Panc1 (cell line): ENCODE measurements around the gene RPS6KA4. TPM values are rescaled to one million over a fixed set of nuclear protein-coding genes. Genes with fewer than 3 reads are reported as not detected.
A peak's percentile ranks its signal among the peaks of the same experiment; 100 is the strongest.

ENCODE experiments used
- ATAC-seq: fragments of 200-7000 bp; cut with Tn5 transposase; 2 replicates; pipeline ENCODE4 v1.9.1; 2020; ENCODE audit warnings: mild to moderate bottlenecking, moderate library complexity
- BruUV-seq: library from RNA; stranded (reverse); fragments of 400-500 nt; replicated peaks from 2 replicates; lab custom pipeline; 2021; lab: Mats Ljungman, UMichigan
- CTCF ChIA-PET: fragments of 300-600 bp; sonication (Branson Sonifier 250); formaldehyde crosslinking; loops from one replicate; lab custom pipeline; 2022; ENCODE audit warnings: antibody characterized with exemption; lab: Charles Lee
- POLR2A ChIA-PET: fragments of 300-600 bp; sonication (Branson Sonifier 250); formaldehyde crosslinking; loops from one replicate; lab custom pipeline; 2022; ENCODE audit warnings: antibody characterized with exemption; lab: Charles Lee
- DNase-seq: peaks from one replicate; pipeline ENCODE4 v3.0.0-alpha.2; 2010; ENCODE audit warnings: low read depth, low spot score
- H3K27ac ChIP-seq: 2 replicates; pipeline ENCODE4 v1.5.1; 2011; ENCODE audit warnings: mild to moderate bottlenecking, low read length, inconsistent platforms
- H3K27me3 ChIP-seq: fragments of 200-500 bp; sonication (Bioruptor generic); 2 replicates; pipeline ENCODE4 v1.6.0; 2014; ENCODE audit warnings: low read length, inconsistent platforms; ENCODE audit not compliant: control insufficient read depth, insufficient read depth
- H3K36me3 ChIP-seq: fragments of 200-500 bp; sonication (Bioruptor generic); 2 replicates; pipeline ENCODE4 v1.5.1; 2014; ENCODE audit warnings: inconsistent platforms, mild to moderate bottlenecking, low read length, moderate library complexity; ENCODE audit not compliant: control insufficient read depth, insufficient read depth
- H3K4me1 ChIP-seq: 2 replicates; pipeline ENCODE4 v1.5.1; 2011; ENCODE audit warnings: inconsistent platforms, mild to moderate bottlenecking, low read length, moderate library complexity; ENCODE audit not compliant: control insufficient read depth, insufficient read depth
- H3K4me3 ChIP-seq, 2 experiments: 2 replicates each; pipeline ENCODE4 v1.5.1; 2011 to 2012; ENCODE audit warnings: low read depth in 2 of 2, low read length in 2 of 2, mild to moderate bottlenecking in 2 of 2, inconsistent platforms in 1 of 2, moderate library complexity in 1 of 2
- H3K9me3 ChIP-seq: fragments of 200-500 bp; sonication (Bioruptor generic); 2 replicates; pipeline ENCODE4 v1.5.1; 2014; ENCODE audit warnings: low read depth, mild to moderate bottlenecking, inconsistent platforms, low read length, moderate library complexity; ENCODE audit not compliant: control insufficient read depth, insufficient read depth
- CTCF ChIP-seq: fragments of 450-650 bp; IDR thresholded peaks from 2 replicates; pipeline ENCODE4 v1.5.1; 2017; ENCODE audit warnings: mild to moderate bottlenecking
- POLR2AphosphoS5 ChIP-seq: IDR thresholded peaks from 2 replicates; pipeline ENCODE4 v1.6.1; 2012; ENCODE audit warnings: mild to moderate bottlenecking, low read depth, low read length, moderate library complexity
- REST ChIP-seq, 2 experiments: IDR thresholded peaks; 2 replicates each; pipeline ENCODE4 v1.6.1; 2011 to 2012; ENCODE audit warnings: low read depth in 2 of 2, control low read depth in 1 of 2, low read length in 1 of 2, mild to moderate bottlenecking in 1 of 2, moderate library complexity in 1 of 2; ENCODE audit not compliant: insufficient read depth in 1 of 2
- SIN3A ChIP-seq: IDR thresholded peaks from 2 replicates; pipeline ENCODE4 v1.6.1; 2012; ENCODE audit warnings: low read depth, mild to moderate bottlenecking, low read length, moderate library complexity, borderline replicate concordance; ENCODE audit not compliant: insufficient read depth
- TCF7L2 ChIP-seq: IDR thresholded peaks from 2 replicates; pipeline ENCODE4 v1.6.1; 2011; ENCODE audit warnings: mild to moderate bottlenecking, low read depth, low read length, inconsistent platforms
- in situ Hi-C: cut with HindIII; loops from 2 replicates; pipeline ENCODE4 v1.10.0; 2016; ENCODE audit warnings: low sequenced_read_pairs, low pct_unique_long_range_greater_than_20kb
- intact Hi-C: fragments of 100-400 bp; cut with micrococcal nuclease; formaldehyde crosslinking; loops from one replicate; pipeline ENCODE4 v1.10.0; 2022; ENCODE audit not compliant: unreplicated experiment
- total RNA-seq: library from RNA; stranded (reverse); gene quantifications from one replicate; pipeline ENCODE4 v1.2.1, GENCODE V29; 2021; ENCODE audit not compliant: unreplicated experiment

The RPS6KA4 gene
- total RNA-seq, 1 experiment from 2014 or later: 74.0 TPM

GRCh38 chr11:64379817-64380709 is 21.1 kb downstream of the RPS6KA4 start:
- in situ Hi-C loops (no loop called here), intact Hi-C loops (no loop called here)
- ATAC-seq: peak; percentile 48; the same call in 1 of the 2 replicates
- H3K4me3 ChIP-seq: no peak overlapping the region
- CTCF ChIA-PET: interaction anchor here (0.6 kb wide), 1 partner anchor 79 kb away, joined by 3 read pairs; no protein-coding TSS in a partner anchor
- POLR2A ChIA-PET: no interaction called here
- H3K27ac ChIP-seq: no peak overlapping the region
- H3K27me3 ChIP-seq: no peaks in the 10 kb centered on the region
- H3K4me1 ChIP-seq: peaks cover 2% of the 10 kb centered on the region; the same call in 1 of the 2 replicates
- no peaks in the 10 kb centered on the region for H3K36me3 ChIP-seq
- BruUV-seq: no TSS peak
- no peak for TF ChIP-seq TCF7L2
- no peak for TF ChIP-seq REST (IDR thresholded peaks at IDR 0.05; ENCODE audit: insufficient read depth in 1 of 2, low read depth in 2 of 2, low read length in 1 of 2)
- no peak for TF ChIP-seq SIN3A
- TF ChIP-seq CTCF: no peak
- TF ChIP-seq POLR2AphosphoS5: no peak
- H3K9me3 ChIP-seq: no peaks in the 10 kb centered on the region
- no peak for DNase-seq

GRCh38 chr11:64381350-64381749 is 22.4 kb downstream of the RPS6KA4 start:
- in situ Hi-C loops (no loop called here), intact Hi-C loops (no loop called here)
- Histone ChIP-seq H3K4me1 (peaks cover 6% of the 10 kb centered on the region; the same call in 1 of the 2 replicates), H3K27me3 (no peaks in the 10 kb centered on the region), H3K27ac (no peak overlapping the region), H3K9me3 (no peaks in the 10 kb centered on the region), H3K36me3 (no peaks in the 10 kb centered on the region), H3K4me3 (no peak overlapping the region)
- BruUV-seq: no TSS peak
- DNase-seq (no peak), ATAC-seq (no peak)
- POLR2A ChIA-PET: interaction anchor here (0.6 kb wide), 1 partner anchor 393 kb away, joined by 7 read pairs; no protein-coding TSS in a partner anchor
- CTCF ChIA-PET: no interaction called here
- no peak for TF ChIP-seq CTCF
- TF ChIP-seq REST (IDR thresholded peaks at IDR 0.05; ENCODE audit: insufficient read depth in 1 of 2, low read depth in 2 of 2, low read length in 1 of 2): no peak
- no peak for TF ChIP-seq TCF7L2
- TF ChIP-seq POLR2AphosphoS5: no peak
